Activated T-cell treated with anti-CD3 and anti-CD28 coated beads, Interleukin-2, amount 50 U/mL, for 48 hours (primary cell): ENCODE data around the gene MIEF2.
"Not testable (repeated sequence)": the region's sequence is repeated elsewhere in the genome, so short reads cannot be mapped to it uniquely, and the experiment has no call there.

Source experiments
- DNase-seq, 2 experiments: peaks; one replicate each; pipeline ENCODE4 v3.0.0-alpha.2; 2020

Gene MIEF2

GRCh38 chr17:18257268-18257981, 3.0 kb upstream of the MIEF2 start:
- peak in 1 of 2 experiments; percentile 42 for DNase-seq

DNA sequence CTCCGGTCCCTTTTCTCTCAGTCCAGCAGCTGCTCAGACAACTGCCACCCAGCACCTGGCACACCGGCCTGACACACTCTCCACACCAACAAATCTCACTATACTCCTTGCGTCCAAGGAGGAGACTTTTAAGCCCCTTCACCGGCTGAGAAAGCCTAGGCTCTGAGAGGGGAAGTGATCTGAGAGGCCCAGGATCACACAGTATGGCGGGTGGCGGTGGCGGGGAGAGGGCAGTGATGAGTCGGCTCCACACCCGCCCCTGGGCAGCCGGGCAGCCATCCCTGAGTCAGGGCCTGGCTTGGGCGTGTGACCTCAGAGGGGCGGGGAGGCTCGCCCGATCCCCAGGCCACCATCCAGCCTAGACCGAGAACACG, 2.5 kb upstream of the MIEF2 start:
- peak; percentile 76 to 77 for DNase-seq

- peak; percentile 71 to 75 for DNase-seq
Measured at GRCh38 chr17:18258356-18259038, 2.0 kb upstream of the MIEF2 start, which contains the start of gene FLII. FLII (minus strand) TSS chr17:18258738; CDS start chr17:18258690, 48 bp downstream.

DNA sequence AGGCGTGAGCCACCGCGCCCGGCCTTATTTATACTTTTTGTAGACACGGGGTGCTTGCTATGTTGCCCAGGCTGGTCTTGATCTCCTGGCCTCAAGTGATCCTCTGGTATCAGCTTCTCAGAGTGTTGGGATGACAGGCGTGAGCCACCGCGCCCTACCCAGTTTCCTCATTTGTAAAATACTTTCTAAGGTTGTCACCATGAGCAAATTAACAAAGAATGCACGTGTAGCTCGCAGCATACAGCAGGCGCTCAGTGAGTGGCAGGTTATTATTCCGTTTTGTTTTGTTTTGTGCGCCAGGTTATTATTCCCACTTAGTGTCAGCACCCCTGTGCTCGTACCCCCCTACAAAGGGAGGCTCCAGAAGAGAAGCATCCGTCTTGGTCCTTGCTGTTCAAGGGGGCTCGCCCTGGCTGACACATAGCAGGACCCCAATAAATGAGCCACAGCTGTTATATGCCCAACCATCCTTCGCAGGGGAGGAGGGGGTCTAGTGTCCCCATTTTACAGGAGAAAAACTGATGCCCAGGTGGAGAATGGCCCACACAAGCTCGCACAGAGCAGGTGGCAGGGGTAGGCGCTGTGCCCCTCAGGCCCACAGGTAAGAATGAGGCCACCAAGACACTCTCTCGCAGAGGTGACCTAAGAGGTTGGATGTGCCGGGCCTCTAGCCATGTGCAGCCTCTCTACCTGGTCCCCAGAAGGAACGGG, 686 bp upstream of the MIEF2 start:
- DNase-seq: no peak

GRCh38 chr17:18261146-18261515, 669 bp downstream of the MIEF2 start:
- peak; percentile 63 to 70 for DNase-seq

DNA sequence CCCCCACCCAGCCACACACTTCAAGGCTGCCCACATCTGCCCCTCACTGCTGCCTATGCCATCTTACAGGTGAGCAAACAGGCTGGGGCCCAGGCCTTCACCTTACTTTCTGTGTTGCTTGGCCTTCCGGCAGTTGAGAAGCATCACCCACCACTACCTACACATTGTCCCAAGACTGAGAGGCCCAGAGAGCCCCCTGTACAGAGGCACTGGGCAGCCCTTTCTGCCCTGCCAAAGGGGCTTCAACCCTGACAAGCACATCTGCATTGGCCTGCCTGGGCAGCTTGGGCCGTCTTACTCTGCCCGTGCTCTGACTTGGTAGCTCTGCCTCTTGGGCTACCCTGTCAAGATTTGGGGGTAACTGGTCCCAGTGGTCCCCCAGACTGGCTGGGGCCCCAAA, 1.2 kb downstream of the MIEF2 start:
- no peak for DNase-seq

GRCh38 chr17:18262111-18262510, 1.6 kb downstream of the MIEF2 start:
- DNase-seq: no peak

GRCh38 chr17:18262641-18263040, 2.2 kb downstream of the MIEF2 start:
- no peak for DNase-seq

GRCh38 chr17:18263885-18264682, 3.6 kb downstream of the MIEF2 start:
- no peak for DNase-seq

DNA sequence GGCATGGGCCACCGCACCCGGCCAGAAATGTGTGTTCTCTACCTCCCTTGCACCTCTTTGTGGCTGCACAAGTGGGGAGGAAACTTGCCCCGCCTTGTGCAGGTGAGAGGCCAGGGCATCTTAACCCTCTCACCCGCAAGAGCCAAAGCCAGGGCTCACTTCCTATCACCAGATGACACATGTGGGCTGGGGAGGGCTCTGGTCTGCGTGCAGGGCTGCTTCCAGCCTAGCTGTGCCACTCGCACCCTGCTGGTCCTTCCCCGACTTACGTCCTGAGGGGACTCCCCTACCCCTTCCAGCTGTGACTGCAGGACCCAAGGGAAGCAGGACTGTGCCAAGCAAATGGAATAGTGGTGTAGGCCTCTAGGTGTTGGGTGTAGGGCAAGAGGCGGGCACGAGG, 6.9 kb downstream of the MIEF2 start:
- DNase-seq: no peak

DNA sequence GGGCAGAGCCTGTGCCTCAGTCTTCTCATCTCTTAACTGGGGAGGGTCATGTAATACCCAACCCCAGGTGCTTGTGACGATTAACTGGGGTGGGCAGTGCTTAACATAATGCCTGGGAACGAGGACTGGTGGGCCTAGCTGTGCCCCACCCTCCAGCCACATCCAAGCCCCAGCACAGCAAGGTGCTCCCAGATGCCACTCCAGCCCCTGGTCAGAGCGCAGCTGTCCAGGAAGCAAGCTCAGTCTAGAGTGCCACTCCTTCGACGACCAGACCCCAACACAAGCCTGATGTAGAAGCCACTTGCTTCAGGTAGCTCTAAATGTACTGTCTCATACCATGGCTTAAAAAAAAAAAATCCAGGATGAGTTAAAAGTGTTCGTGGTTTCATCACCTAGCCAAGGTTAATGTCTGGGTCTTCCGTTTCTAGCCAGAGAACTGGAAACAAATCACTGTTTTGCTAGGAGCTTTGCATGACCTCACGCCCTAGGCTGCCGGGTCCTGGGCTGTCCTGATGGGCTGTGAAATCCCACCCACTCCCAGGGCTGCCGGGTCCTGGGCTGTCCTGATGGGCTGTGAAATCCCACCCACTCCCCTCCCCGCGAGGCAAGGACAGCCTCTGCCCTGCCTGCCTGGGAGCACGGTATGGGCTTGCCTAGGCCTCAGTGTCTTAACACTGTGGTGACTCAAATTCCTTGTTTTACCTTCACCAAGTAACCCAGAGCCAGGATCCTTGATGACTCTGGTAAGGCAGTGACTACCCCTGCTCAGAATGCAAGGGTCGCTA, 7.7 kb downstream of the MIEF2 start:
- peak in 1 of 2 experiments; percentile 32 for DNase-seq

- no peak for DNase-seq
Measured at GRCh38 chr17:18270046-18270931, 9.8 kb downstream of the MIEF2 start.

- no peak for DNase-seq
Measured at GRCh38 chr17:18277076-18277475, 16.6 kb downstream of the MIEF2 start.

DNA sequence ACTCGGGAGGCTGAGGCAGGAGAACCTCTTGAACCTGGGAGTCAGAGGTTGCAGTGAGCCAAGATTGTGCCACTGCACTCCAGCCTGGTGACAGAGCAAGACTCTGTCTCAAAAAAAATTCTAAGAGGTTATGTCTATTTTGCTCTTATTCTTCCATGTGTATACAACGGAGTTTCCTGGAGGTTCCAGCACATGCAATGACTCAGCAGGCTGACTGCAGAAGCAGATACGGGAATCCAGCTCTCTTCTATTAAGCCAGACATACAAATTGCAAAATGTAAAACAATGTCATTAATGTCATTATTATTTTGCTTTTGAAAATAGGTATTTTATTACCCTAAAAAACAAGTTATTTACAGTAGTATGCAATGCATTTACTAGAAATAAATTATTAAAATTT, 18.4 kb downstream of the MIEF2 start:
- no peak for DNase-seq

- DNase-seq: no peak
Measured at GRCh38 chr17:18280249-18280648, 19.8 kb downstream of the MIEF2 start.

- no peak for DNase-seq
Measured at GRCh38 chr17:18280766-18281371, 20.4 kb downstream of the MIEF2 start.

- DNase-seq: no peak
Measured at GRCh38 chr17:18281788-18282187, 21.3 kb downstream of the MIEF2 start.

DNA sequence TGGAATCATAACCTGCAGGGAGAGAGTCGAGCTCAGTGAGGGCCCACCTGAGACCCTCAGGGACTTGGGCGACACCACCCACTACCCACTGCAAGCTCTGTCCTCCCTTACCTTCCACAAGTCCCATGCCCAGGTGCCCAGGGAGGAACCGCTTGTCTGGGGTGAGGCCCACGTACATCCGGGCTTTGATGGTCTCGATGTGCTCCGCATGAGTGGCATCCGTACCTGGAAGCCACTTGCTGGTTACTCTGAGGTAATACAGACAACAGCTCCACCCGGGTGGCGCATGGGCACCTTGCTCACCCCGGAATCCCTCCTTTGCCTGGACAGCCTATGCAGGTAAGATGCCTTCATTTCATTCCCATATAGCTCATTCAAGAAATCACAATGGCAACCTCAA, 24.8 kb downstream of the MIEF2 start:
- DNase-seq: no peak

GRCh38 chr17:18291718-18292540, 31.5 kb downstream of the MIEF2 start:
- no peak for DNase-seq

DNA sequence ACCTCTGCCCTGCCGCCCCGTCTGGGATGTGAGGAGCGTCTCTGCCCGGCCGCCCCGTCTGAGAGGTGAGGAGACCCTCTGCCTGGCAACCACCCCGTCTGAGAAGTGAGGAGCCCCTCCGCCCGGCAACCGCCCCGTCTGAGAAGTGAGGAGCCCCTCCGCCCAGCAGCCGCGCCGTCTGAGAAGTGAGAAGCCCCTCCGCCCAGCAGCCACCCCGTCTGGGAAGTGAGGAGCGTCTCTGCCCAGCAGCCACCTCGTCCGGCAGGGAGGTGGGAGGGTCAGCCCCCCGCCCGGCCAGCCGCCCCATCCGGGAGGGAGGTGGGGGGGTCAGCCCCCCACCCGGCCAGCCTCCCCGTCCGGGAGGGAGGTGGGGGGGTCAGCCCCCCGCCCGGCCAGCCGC, 37.6 kb downstream of the MIEF2 start:
- not testable (repeated sequence) for DNase-seq
